ENCODE data around the gene SIX2. TPM values are rescaled to one million over a fixed set of nuclear protein-coding genes. Genes with fewer than 3 reads are reported as not detected.
A peak's percentile ranks its signal among the peaks of the same experiment; 100 is the strongest.

Gene SIX2
- polyA plus RNA-seq, 3 donors, result 21.3 to 38.2 (median 28.7) TPM

DNA sequence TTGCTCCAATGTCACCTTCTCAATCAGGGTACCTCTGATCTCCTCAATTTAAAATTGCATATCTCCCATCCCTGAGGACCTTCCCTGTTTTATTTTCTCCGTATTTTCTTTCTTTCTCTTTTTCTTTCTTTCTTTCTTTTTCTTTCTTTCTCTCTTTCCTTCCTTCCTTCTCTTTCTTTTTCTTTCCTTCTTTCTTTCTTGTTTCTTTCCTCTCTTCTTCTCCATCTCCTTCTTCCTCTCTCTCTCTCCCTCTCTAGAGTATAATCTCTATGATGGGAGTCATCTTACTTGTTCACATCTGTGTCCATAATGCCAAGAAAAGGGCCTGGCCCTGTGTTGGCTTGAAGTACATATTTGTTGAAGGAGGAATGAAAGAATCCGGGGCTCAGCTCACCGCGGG lies 21.3 kb upstream of the SIX2 start:
- no peak for DNase-seq (ENCODE audit: extremely low read depth in 1 of 11, low read depth in 9 of 11, low spot score in 4 of 11)

DNA sequence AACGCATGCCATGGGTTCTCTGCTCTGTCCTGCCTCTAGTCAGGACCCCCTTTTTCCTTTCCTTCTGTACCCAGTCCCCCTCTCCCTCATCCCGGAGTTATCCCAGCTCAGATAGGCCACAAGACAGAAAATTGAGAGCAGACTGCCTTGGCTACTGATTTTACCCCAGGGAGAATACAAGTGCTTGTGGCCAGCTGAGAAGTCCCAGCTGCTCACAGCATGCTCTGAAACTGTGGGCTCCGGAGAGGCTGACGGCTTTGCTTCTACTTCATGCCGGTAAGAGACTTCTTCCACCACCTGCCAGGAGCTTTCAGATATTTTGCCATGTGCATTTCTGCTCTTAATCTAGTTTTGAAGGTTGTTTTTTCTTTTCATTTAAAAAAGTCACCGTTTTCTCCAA lies 20.0 kb upstream of the SIX2 start:
- DNase-seq (ENCODE audit: extremely low read depth in 1 of 11, low read depth in 9 of 11, low spot score in 4 of 11), result no peak

DNA sequence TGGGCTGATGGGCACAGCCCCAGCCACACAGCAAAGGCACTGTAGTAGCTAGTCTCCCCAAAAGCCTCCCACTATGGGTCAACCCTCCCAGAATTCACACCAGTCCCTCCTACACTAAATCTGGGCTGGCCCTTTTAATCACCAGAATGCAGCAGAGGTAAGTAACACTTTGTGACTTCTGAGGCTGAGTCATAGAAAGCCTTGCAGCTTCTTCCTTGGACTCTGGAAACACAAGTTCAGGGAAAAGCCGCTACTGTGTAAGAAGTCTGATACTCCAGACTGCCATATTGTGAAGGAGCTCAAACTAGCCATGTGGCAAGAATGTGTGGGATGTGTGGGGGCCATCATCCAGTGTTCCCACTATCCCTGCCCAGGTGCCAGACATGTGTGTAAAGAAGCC lies 19.0 kb upstream of the SIX2 start:
- no peak for DNase-seq (ENCODE audit: extremely low read depth in 1 of 11, low read depth in 9 of 11, low spot score in 4 of 11)

DNA sequence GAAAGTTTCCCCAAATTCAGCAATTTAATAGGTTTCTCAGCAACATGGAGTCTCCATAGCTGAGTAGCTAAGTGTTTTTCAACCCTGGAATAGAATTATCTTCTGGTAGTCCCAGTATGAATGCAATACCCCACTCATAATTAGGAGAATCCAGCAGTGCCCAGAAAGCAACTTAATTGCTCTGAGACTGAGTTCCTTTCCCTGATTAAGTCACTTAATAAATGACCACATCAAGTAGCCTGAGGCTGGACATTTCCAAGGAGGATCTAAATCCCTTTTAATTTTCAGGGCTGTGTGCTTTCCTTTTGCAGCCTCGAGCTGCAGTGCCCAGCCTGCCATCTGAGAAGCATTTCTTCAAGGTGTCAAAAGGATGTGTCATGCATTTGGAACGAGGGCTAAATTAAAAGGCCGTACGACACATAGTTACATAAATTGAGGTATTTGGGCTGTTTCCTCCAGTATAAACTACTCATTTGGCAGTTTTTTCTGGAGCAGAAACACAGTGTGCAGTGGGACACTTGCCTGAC lies 17.7 kb upstream of the SIX2 start:
- DNase-seq (ENCODE audit: extremely low read depth in 1 of 11, low read depth in 9 of 11, low spot score in 4 of 11), result no peak

DNA sequence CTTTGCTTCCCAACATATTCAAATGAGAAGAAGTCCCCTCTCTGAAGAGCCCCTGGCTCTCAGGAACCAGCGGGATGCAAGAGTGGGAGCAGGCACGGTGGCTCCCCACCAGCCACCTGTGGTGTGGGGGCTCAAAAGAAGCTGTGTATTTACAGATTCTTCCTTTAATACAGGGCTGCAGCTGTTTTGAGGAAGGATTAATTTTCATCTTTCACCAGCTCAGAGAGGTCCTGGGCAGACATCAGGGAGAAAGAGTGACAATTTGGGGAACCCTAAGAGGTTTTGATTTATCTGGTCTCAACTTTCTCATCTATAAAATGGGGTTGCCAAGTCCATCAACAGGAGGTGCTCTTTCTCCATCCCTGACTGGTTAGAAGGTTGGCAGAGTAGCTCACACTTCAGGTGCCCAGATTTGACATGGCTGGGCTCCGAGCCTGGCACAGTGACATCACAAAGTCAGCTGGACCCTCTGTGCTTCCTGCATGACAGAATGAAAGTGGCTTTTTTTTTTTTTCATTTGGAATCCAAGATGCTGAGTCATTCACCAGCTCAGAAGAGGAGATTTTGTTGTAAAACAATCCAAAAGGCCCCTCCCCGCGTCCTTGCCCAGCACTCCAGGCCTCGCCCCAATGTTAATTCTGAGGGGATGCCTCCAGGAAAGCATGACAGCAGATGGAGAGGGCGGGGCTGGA lies 15.5 kb upstream of the SIX2 start:
- no peak for DNase-seq (ENCODE audit: extremely low read depth in 1 of 11, low read depth in 9 of 11, low spot score in 4 of 11)

DNA sequence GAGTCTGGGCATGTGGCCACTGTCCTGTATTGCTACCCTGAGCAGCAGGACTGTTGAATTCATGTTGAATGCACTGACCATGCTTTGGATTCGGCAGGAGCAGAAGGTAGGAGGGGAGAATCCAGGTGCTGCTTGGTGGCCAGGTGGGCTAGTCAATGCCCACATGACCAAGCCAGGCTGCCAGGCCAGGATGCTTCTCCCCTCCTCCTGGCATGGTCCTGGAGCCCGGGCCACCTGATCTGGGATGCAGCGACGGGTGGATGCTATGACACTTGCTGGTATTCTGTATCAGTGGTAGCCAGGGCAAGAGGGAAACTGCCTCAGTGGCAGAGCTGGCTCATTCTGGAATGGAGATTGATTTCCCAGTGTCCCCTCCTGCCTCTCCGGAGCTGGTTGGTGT lies 14.8 kb upstream of the SIX2 start:
- DNase-seq (ENCODE audit: extremely low read depth in 1 of 11, low read depth in 9 of 11, low spot score in 4 of 11), result no peak

DNA sequence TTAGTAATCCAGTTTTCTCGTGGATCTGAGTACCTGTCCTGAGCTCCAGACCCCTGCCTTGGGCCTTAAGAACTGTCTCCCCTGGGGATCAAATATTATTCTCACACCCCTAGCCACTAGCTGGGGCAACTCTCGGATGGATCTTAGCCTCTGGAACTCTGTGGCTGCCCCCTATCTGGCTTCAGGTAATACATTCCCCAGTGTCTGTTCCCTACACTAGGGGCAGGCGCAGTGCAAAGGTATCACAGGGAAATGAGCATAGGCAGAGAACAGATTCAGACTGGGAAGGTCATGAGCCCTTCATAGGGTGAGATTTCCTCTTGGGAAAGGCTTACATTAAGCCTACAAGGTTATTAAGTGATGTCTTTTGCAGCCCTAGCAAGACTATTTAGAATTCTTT lies 11.2 kb upstream of the SIX2 start:
- no peak for DNase-seq (ENCODE audit: extremely low read depth in 1 of 11, low read depth in 9 of 11, low spot score in 4 of 11)

DNA sequence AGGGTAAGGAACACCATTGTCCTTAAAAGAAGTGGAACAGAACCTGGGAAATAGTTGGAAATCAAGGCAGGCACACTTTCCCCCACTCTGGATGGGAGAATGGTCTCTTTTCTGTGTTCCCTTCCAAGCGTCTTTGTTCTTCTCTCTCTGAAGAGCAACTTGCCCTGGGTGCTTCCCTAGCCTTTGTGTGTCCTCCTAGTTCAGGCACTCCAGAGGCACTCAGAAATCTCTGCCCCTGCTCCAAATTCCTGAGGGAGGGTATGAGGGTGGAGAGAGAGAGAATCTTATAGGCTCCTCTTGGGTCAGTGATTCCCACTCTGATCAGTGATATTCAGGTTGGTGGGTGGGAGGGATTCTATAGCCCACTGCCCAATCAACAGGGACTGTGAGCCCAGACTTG lies 8.8 kb upstream of the SIX2 start:
- no peak for DNase-seq (ENCODE audit: extremely low read depth in 1 of 11, low read depth in 9 of 11, low spot score in 4 of 11)

DNA sequence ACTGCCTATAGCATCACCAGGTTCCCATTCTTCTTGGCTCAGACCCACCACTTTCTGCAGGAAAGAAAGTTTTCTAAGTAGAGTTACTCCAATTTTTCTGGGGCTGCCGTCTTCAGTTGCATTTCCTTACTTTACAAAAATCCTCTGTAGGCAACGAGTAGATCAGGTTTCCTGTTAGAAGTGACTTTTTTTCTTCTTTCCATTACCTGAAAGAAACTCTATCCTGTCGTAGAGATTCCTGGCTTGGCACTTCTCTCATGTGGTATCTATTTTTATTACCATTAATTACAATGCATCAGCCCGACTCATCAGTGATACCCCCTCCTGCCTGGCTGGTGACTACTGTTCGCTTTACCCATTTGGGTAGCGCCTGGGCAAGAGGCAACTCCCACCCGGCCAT lies 5.6 kb upstream of the SIX2 start:
- no peak for DNase-seq (ENCODE audit: extremely low read depth in 1 of 11, low read depth in 9 of 11, low spot score in 4 of 11)

DNA sequence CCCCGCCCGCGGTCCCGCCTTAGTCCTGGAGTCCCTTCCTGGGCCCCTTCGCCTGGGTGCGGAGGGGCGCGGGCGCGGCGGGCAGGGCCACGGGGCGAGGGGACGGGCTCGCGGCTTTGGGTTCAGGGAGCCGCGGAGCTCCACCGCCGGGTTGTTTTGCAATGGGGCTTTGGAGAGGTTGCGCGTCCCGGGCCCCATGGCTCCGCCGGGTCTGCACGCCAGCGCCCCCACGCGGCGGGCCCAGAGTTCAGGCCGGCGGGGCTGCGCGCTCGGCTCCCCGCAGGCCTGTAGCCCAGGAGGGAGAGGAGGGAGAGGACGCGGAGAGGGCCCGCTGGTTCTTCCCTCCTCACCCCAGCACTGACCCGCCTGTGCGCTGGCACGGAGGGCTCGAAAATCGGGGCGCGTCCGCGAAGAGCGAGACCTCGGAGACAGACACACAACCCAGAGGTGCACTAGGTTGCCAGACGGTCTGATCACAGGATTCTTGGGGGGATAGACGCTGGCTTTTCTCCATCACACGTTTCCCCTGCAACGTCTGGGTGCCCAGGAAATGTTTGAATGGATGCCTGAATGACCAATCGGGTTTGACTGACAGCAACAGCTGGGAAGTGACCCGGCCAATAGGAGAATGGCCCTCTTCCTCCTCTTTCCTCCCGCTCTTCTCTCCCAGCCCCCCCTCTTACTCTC lies 4.9 kb upstream of the SIX2 start:
- DNase-seq (ENCODE audit: extremely low read depth in 1 of 11, low read depth in 9 of 11, low spot score in 4 of 11), result no peak

DNA sequence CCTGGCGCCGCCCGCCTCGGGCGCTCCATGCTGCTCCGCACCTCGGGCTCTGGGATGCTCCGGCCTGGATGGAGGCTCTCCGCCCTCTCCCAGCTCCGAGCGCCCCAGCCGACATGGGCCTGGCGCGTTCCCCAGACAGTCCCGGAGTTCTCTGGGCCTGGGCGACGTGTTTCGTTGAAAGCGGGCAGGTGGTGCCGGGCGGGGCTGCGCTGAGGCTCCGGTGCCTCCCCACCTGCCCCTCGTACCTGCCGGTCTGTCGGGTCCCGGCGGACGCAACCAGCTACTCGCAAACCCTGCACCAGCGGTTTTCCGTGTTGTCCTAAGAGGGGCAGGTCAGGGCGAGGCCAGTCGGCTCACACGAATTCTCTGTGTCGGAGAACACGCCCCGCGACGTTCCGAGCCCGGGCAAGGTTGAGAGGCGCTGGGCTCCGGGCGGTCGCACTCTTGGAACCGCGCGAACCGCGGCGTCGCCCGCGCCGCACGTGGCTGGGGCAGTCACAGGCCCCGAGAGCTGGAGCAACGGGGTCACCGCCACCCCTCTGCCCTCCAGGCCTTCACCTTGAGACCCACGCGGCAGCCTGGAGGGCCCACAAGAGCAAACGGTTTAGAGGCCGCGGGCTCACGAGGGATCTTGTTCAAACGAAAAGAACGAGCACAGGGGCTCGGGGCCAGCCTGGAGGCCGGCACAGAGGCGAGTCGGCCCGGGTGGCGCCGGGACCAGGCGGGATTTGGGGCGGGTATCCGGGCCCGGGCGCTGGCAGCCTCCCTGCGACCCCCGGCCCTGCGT lies 4.2 kb upstream of the SIX2 start:
- no peak for DNase-seq (ENCODE audit: extremely low read depth in 1 of 11, low read depth in 9 of 11, low spot score in 4 of 11)

DNA sequence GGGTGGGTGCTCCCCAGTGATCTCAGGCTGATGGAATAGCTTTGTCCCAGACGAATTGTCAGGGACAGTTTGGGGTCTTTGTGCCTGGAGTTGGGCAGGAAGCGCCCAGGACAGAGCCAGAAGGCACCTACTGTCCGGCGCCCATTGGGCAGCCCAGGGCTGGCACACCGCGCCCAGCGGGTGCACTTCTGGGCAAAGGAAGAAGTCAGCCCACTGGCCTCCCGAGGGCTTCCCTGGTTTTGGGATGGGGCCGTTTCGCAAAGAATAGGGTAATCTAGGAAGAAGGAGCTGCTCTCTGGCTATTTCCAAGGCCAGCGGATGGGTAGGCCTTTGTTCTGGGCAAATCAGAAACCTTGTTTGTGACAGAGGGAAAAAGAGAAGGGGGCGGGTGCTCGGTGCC lies 3.5 kb upstream of the SIX2 start:
- no peak for DNase-seq (ENCODE audit: extremely low read depth in 1 of 11, low read depth in 9 of 11, low spot score in 4 of 11)

DNA sequence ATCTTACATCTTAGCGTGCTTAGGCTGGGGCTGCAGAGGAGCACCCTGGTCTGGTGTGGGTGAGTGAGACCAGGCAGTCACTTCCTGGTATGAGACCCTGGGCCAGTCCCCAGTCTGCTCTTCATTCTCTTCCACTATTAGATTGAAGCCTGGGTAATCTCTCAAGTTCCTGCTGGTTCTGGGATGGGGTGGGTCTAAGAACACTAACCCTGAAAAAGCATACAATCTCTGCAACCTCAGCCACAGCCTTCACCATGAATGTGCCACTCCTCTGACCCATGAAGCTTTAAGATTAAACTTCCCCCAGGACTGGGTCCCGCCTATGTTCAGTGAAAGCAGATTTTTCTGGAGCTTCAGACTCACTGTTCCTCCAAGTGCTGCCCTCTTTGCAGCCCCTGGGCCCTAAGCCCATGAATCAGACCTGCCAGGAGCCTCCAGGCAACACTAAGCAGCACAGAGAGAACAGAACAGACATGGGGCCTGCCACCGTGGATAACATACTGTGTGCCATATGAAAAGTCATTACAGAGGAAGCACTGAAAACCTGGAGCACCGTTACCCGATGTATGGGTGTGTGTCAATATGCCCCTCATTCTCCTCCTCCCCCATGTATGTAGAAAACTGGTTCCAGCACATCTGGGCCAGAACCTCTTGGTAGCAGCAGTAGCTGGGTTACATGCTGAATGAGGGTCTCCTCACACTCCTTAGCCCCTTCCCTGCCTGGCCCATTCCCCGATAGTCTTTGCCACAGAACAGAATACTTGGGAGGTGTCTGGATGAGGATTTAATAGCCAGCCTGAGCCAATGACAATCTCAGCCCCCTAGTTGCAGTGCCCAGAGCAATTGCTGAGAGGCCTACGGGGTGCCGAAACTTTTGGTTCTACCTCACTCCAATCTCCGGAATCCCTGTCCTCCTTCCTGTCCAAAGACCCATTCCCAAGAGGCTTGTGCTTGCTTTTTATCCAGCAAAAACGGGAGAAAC lies 2.7 kb upstream of the SIX2 start:
- DNase-seq (ENCODE audit: extremely low read depth in 1 of 11, low read depth in 9 of 11, low spot score in 4 of 11), result no peak

DNA sequence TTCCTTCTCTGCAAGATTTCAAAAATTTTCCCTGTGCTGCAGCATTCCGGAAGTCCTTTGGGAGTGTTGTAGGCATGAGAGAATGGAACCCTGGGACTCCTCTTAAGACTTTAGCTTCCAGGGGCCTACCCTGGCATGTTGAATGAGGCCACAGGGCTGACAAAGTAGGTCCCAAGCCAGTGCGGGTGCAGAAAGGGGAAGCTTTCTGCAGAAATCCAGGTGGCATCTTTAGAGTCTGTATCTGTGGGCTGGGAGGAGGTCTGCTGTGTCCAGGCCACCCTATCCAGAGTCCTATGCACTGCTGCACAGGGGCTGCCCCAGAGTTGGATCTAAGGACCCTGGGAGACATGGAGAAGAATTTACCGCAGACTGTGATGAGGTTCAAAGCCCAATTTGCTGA lies 1.9 kb upstream of the SIX2 start:
- no peak for DNase-seq (ENCODE audit: extremely low read depth in 1 of 11, low read depth in 9 of 11, low spot score in 4 of 11)

DNA sequence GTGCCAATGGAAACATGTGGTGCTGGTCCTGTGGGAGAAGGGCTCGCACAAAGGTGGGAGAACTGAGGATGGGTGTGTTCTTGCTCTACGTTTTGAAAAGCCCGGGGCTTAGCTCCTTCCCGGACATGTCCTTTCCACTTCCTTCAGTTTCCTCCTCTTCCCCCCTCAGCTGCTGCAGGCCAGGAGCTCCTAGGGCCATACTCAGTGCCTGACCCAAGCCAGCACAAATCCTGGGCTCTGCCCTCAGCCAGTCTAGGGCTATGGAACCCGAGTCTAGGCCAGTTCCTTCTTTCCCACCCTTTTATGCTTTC lies 1.4 kb upstream of the SIX2 start:
- no peak for DNase-seq (ENCODE audit: extremely low read depth in 1 of 11, low read depth in 9 of 11, low spot score in 4 of 11)

DNA sequence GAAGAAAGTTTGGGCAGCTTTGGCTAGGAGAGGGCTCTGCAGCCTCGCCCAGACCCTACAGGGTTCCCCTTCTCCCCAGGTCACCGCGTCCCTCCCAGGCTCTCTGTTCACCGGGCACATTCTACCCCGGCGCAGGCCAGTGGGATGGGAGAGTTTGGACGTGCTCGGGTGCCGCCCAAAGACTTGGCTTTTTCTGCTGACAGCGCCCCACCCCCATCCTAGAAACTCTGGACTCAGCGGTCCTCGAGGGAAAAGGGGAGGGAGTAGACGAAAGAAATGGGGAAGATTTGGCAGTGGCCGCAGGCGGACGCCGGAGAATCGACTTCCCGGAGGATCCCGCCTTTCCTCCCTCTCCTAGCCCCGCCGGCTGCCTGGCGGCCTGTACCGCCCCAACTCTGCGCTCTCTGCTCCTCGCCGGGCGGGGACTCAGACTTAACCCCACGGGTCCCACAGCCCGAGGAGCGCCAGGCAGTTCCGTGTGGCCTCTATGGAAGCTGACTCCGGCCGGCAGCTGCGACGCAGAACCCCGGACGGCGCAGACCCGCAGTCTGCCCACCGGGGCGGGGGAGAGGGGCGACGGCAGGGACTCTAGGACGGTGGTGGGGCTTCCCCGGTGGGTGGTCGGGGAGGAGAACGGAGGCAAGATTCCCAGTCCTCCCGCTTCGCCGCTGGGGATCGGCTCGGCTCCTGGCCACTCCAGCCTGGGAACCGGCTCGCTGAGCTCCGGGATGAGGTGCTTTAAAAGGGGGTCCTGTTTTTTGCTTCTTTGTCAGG lies 863 bp upstream of the SIX2 start:
- peak in 1 of 11 donors; percentile 65 for DNase-seq (ENCODE audit: extremely low read depth in 1 of 11, low read depth in 9 of 11, low spot score in 4 of 11)

DNA sequence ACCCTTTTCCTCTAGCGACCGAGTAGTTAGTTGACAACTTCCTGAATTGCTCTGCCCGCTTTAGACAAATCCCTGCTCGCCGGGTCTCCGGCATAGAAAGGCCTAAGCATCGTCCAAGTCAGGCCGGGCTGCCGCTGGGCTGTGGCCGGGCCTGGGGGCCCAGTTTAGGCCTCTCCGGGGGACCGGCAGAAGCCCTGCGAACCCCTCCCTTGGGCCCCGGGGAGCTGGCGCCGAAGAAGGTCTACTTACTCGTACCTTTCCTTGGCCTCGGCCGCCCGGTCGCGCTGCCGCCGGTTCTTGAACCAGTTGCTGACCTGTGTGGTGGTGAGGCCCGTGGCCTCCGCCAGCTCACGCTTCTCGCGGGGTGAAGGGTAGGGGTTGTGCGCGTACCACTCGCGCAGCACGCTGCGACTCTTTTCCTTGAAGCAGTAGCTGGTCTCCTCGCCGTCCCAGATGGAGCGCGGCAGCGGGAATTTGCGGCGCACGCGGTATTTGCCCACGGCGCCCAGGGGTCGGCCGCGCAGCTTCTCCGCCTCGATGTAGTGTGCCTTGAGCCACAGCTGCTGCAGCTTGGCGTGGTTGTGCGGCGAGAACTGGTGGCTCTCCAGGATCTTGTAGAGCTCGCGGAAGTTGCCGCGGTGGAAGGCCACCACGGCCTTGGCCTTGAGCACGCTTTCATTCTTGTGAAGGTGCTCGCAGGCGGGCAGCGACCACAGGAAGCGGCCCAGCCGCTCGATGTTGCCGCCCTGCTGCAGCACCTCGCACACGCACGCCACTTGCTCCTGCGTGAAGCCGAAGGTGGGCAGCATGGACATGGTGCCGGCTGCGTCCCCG lies 739 bp downstream of the SIX2 start:
- DNase-seq (ENCODE audit: extremely low read depth in 1 of 11, low read depth in 9 of 11, low spot score in 4 of 11), result no peak

DNA sequence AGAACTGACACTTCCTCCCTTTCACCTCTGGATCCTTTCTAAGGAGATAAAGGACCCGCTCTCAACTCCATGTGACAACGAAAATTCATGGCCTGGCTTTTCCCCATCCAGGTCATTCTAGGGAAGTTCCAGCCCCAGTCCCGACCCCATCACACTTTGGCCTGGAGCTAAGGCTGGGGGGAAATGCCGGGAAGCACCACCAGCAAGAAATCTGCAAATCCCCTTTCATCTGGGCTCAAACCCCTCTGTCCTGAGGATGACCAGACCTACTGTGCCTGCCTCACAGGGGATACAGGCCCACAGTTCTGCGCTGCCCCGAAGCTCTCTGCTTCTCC lies 1.3 kb downstream of the SIX2 start:
- DNase-seq (ENCODE audit: extremely low read depth in 1 of 11, low read depth in 9 of 11, low spot score in 4 of 11), result no peak

All from renal cortex interstitium (tissue), 11 donors.